ENCODE measurements around the gene AIPL1. TPM values are rescaled to one million over a fixed set of nuclear protein-coding genes. Genes with fewer than 3 reads are reported as not detected.

Gene AIPL1
- total RNA-seq, 1 experiment from 2014 or later, result not detected

DNA sequence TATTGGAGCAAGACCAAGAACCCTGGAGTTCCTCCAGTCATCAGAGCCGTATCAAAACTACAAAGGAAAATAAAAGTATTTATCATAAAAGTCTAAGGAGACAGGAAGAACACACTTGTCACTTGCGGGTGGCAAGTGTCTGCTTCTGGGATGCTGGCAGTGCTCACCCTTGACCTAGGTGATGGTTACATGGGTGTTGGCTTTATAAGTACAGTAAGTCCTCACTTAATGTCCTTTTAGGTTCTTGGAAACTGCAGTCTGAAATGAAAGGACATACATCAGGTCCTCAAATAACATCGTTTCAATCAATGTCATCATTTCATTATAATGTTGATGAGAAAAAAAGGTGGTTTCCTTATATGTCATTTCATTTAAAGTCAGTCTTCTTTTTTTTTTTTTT lies 3.0 kb upstream of the AIPL1 start:
- intact Hi-C loops (cut with micrococcal nuclease), result loop anchor here (5.0 kb wide), 2 partner anchors 851 to 1191 kb away; no protein-coding TSS in a partner anchor
- ChIA-PET POLR2A (no interaction called here), RAD21 (ENCODE audit: low non-redundant PET in 1 of 2, low total read pairs in 2 of 2, uncharacterized antibody in 2 of 2, unreplicated experiment in 2 of 2) (no interaction called here), CTCF (no interaction called here)
- H3K36me3 ChIP-seq (ENCODE audit: control insufficient read depth in 1 of 2, insufficient read depth in 2 of 2, low read length in 2 of 2), result no peaks in the 10 kb centered on the region
- H3K4me3 ChIP-seq (replicated peaks in 1 of 2; ENCODE audit: low read depth in 1 of 2, low read length in 2 of 2), result no peak overlapping the region
- H3K9me2 ChIP-seq (ENCODE audit: insufficient read depth), result no peaks in the 10 kb centered on the region
- no peak for ATAC-seq
- H2AFZ ChIP-seq (ENCODE audit: low read depth, low read length, poor library complexity, severe bottlenecking), result no peak overlapping the region
- H3K4me1 ChIP-seq (ENCODE audit: control insufficient read depth in 1 of 2, insufficient read depth in 2 of 2, low read length in 2 of 2), result no peaks in the 10 kb centered on the region; a peak in 1 of 4 replicates
- H3K79me2 ChIP-seq (ENCODE audit: insufficient read depth, low read length), result no peaks in the 10 kb centered on the region
- BruUV-seq (replicated peaks), result no TSS peak
- H3K27me3 ChIP-seq (ENCODE audit: insufficient read depth, low read length), result no peaks in the 10 kb centered on the region
- DNase-seq (ENCODE audit: low read depth, low spot score), result no peak
- no peaks in the 10 kb centered on the region for H3K9me3 ChIP-seq (ENCODE audit: control insufficient read depth in 1 of 2, insufficient read depth in 1 of 2, low read depth in 1 of 2, low read length in 2 of 2)
- TF ChIP-seq YY1 (IDR thresholded peaks at IDR 0.05; ENCODE audit: extremely low read depth, insufficient replicate concordance, low read depth, low read length) (no peak), CEBPB (IDR thresholded peaks at IDR 0.05; ENCODE audit: low read depth) (no peak), ZNF274 (IDR thresholded peaks at IDR 0.05; ENCODE audit: low read depth, low read length) (no peak), CBX3 (IDR thresholded peaks at IDR 0.05; ENCODE audit: low read depth) (no peak), SIN3A (IDR thresholded peaks at IDR 0.05; ENCODE audit: low read depth) (no peak), ZFX (IDR thresholded peaks at IDR 0.05) (no peak), TCF7L2 (IDR thresholded peaks at IDR 0.05; ENCODE audit: borderline replicate concordance, extremely low read depth, insufficient read depth, insufficient read length) (no peak), ELF1 (IDR thresholded peaks at IDR 0.05; ENCODE audit: borderline replicate concordance, low read depth) (no peak), POLR2AphosphoS5 (IDR thresholded peaks at IDR 0.05; ENCODE audit: low read depth, low read length) (no peak), FOSL1 (IDR thresholded peaks at IDR 0.05; ENCODE audit: low read depth) (no peak)
- TF ChIP-seq, protein P1, sequence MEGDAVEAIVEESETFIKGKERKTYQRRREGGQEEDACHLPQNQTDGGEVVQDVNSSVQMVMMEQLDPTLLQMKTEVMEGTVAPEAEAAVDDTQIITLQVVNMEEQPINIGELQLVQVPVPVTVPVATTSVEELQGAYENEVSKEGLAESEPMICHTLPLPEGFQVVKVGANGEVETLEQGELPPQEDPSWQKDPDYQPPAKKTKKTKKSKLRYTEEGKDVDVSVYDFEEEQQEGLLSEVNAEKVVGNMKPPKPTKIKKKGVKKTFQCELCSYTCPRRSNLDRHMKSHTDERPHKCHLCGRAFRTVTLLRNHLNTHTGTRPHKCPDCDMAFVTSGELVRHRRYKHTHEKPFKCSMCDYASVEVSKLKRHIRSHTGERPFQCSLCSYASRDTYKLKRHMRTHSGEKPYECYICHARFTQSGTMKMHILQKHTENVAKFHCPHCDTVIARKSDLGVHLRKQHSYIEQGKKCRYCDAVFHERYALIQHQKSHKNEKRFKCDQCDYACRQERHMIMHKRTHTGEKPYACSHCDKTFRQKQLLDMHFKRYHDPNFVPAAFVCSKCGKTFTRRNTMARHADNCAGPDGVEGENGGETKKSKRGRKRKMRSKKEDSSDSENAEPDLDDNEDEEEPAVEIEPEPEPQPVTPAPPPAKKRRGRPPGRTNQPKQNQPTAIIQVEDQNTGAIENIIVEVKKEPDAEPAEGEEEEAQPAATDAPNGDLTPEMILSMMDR (IDR thresholded peaks at IDR 0.05 in 2 of 3, conservative IDR thresholded peaks at IDR 0.05 in 1 of 3; ENCODE audit: borderline replicate concordance in 1 of 3, insufficient read depth in 1 of 3, low read depth in 2 of 3, low read length in 2 of 3), result no peak
- TF ChIP-seq, protein P2, sequence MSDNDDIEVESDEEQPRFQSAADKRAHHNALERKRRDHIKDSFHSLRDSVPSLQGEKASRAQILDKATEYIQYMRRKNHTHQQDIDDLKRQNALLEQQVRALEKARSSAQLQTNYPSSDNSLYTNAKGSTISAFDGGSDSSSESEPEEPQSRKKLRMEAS (IDR thresholded peaks at IDR 0.05), result no peak
- TF ChIP-seq, protein P3, sequence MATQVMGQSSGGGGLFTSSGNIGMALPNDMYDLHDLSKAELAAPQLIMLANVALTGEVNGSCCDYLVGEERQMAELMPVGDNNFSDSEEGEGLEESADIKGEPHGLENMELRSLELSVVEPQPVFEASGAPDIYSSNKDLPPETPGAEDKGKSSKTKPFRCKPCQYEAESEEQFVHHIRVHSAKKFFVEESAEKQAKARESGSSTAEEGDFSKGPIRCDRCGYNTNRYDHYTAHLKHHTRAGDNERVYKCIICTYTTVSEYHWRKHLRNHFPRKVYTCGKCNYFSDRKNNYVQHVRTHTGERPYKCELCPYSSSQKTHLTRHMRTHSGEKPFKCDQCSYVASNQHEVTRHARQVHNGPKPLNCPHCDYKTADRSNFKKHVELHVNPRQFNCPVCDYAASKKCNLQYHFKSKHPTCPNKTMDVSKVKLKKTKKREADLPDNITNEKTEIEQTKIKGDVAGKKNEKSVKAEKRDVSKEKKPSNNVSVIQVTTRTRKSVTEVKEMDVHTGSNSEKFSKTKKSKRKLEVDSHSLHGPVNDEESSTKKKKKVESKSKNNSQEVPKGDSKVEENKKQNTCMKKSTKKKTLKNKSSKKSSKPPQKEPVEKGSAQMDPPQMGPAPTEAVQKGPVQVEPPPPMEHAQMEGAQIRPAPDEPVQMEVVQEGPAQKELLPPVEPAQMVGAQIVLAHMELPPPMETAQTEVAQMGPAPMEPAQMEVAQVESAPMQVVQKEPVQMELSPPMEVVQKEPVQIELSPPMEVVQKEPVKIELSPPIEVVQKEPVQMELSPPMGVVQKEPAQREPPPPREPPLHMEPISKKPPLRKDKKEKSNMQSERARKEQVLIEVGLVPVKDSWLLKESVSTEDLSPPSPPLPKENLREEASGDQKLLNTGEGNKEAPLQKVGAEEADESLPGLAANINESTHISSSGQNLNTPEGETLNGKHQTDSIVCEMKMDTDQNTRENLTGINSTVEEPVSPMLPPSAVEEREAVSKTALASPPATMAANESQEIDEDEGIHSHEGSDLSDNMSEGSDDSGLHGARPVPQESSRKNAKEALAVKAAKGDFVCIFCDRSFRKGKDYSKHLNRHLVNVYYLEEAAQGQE (IDR thresholded peaks at IDR 0.05; ENCODE audit: low read depth), result no peak
- H3K27ac ChIP-seq (ENCODE audit: low read depth, low read length), result no peak overlapping the region
- H3K9ac ChIP-seq (ENCODE audit: low read length), result no peak overlapping the region
- H4K20me1 ChIP-seq (ENCODE audit: insufficient read depth), result no peaks in the 10 kb centered on the region
- H3K4me2 ChIP-seq (ENCODE audit: low read length), result no peak overlapping the region
